GM12878 (cell line): ENCODE results near the gene FGGY. TPM values are rescaled to one million over a fixed set of nuclear protein-coding genes. Genes with fewer than 3 reads are reported as not detected.

Experiments
- ATAC-seq: fragments of 200-7000 bp; cut with Tn5 transposase; 3 replicates; pipeline ENCODE4 v1.9.1; 2020; ENCODE audit warnings: mild to moderate bottlenecking, moderate library complexity
- BruUV-seq: library from RNA; stranded (reverse); fragments of 400-500 nt; replicated peaks from 2 replicates; lab custom pipeline; 2021; lab: Mats Ljungman, UMichigan
- CTCF ChIA-PET: fragments of 300-600 bp; sonication (Branson Sonifier 250); formaldehyde crosslinking; extraction: SDS; loops from one replicate; lab custom pipeline; 2021; ENCODE audit warnings: inconsistent platforms; lab: Yijun Ruan, JAX
- POLR2A ChIA-PET: fragments of 350-600 bp; formaldehyde crosslinking; extraction: SDS; loops from one replicate; lab custom pipeline; 2021; ENCODE audit warnings: inconsistent platforms; lab: Charles Lee
- RAD21 ChIA-PET: fragments of 300-600 bp; sonication (Branson Sonifier 250); formaldehyde crosslinking; loops from one replicate; lab custom pipeline; 2023; ENCODE audit warnings: antibody characterized with exemption; ENCODE audit not compliant: unreplicated experiment; lab: Charles Lee
- SMC1A ChIA-PET: fragments of 300-600 bp; sonication (Branson Sonifier 250); formaldehyde crosslinking; loops from one replicate; lab custom pipeline; 2023; ENCODE audit not compliant: unreplicated experiment, uncharacterized antibody; lab: Charles Lee
- DNase-seq: peaks from one replicate; pipeline ENCODE4 v3.0.0-alpha.2; 2011; ENCODE audit warnings: low read depth, low spot score
- FAIRE-seq: peaks from 3 replicates; lab custom pipeline; 2011; peaks lifted over from hg19 to GRCh38; lab: Jason Lieb, UNC
- H2AFZ ChIP-seq: 2 replicates; pipeline ENCODE4 v1.6.0; 2011; ENCODE audit warnings: low read depth, low read length, control low read depth; ENCODE audit not compliant: control insufficient read depth
- H3K27ac ChIP-seq: 2 replicates; pipeline ENCODE4 v1.5.1; 2011; ENCODE audit warnings: control low read depth; ENCODE audit not compliant: control insufficient read depth, insufficient read depth
- H3K27me3 ChIP-seq, 2 experiments: replicated peaks in 1 of 2; 2 replicates each; pipeline versions ENCODE4 v1.6.0 to v1.6.1; 2011; ENCODE audit warnings: low read length in 1 of 2; ENCODE audit not compliant: control insufficient read depth in 2 of 2, insufficient read depth in 2 of 2
- H3K36me3 ChIP-seq, 2 experiments: 2 replicates each; pipeline ENCODE4 v1.5.1; 2011; ENCODE audit warnings: low read length in 1 of 2; ENCODE audit not compliant: control insufficient read depth in 2 of 2, insufficient read depth in 2 of 2
- H3K4me1 ChIP-seq: 2 replicates; pipeline ENCODE4 v1.6.1; 2011; ENCODE audit warnings: mild to moderate bottlenecking, low read length, moderate library complexity, mixed read lengths; ENCODE audit not compliant: control insufficient read depth, insufficient read depth
- H3K4me2 ChIP-seq: 2 replicates; pipeline ENCODE4 v1.6.0; 2011; ENCODE audit warnings: control low read depth; ENCODE audit not compliant: control insufficient read depth, insufficient read depth
- H3K4me3 ChIP-seq: fragments of 200-600 bp; sonication (generic); 2 replicates; pipeline ENCODE4 v1.5.1; 2016
- H3K79me2 ChIP-seq: 2 replicates; pipeline ENCODE4 v1.6.0; 2011; ENCODE audit warnings: low read length; ENCODE audit not compliant: control insufficient read depth, insufficient read depth
- H3K9ac ChIP-seq: 2 replicates; pipeline ENCODE4 v1.8.0; 2011; ENCODE audit warnings: low read length, control low read depth, mixed read lengths; ENCODE audit not compliant: control insufficient read depth, insufficient read depth
- H3K9me3 ChIP-seq: replicated peaks from 3 replicates; pipeline ENCODE4 v1.5.1; 2011; ENCODE audit warnings: mild to moderate bottlenecking, low read length; ENCODE audit not compliant: control insufficient read depth, insufficient read depth
- H4K20me1 ChIP-seq: 2 replicates; pipeline ENCODE4 v1.6.0; 2011; ENCODE audit not compliant: control insufficient read depth, insufficient read depth
- ATF2 ChIP-seq: IDR thresholded peaks from 2 replicates; pipeline ENCODE4 v1.6.1; 2012; ENCODE audit warnings: low read length, inconsistent platforms
- CEBPB ChIP-seq, 2 experiments: fragments of 150-350 bp in 1 of 2; IDR thresholded peaks; 2 replicates each; pipeline ENCODE4 v1.6.1; 2012 to 2014; ENCODE audit warnings: low read depth in 2 of 2, low read length in 2 of 2, borderline replicate concordance in 1 of 2, inconsistent platforms in 1 of 2
- CHD1 ChIP-seq: IDR thresholded peaks from 2 replicates; pipeline ENCODE4 v1.6.1; 2012; ENCODE audit warnings: low read depth, low read length, improper control_type of control experiment
- DPF2 ChIP-seq: fragments of 450-650 bp; IDR thresholded peaks from 2 replicates; pipeline ENCODE4 v1.6.1; 2017; ENCODE audit warnings: mild to moderate bottlenecking
- EGR1 ChIP-seq, 2 experiments: IDR thresholded peaks; 1 replicate in 1 of 2; 2 replicates in 1 of 2; pipeline ENCODE4 v1.6.1; 2011 to 2012; ENCODE audit warnings: low read depth in 2 of 2, low read length in 2 of 2, borderline replicate concordance in 1 of 2, mild to moderate bottlenecking in 1 of 2, moderate library complexity in 1 of 2
- EZH2 ChIP-seq: IDR thresholded peaks from 2 replicates; pipeline ENCODE4 v1.6.1; 2012; ENCODE audit warnings: low read depth, mild to moderate bottlenecking, control low read depth, inconsistent platforms, low read length, borderline replicate concordance; ENCODE audit not compliant: control insufficient read depth
- FOS ChIP-seq: IDR thresholded peaks from 3 replicates; pipeline ENCODE4 v1.6.1; 2011; ENCODE audit warnings: borderline replicate concordance; ENCODE audit not compliant: insufficient read length; ENCODE audit errors: extremely low read depth
- GABPA ChIP-seq: IDR thresholded peaks from 2 replicates; pipeline ENCODE4 v1.6.1; 2014; ENCODE audit warnings: antibody characterized with exemption, low read depth, mild to moderate bottlenecking, inconsistent platforms
- HCFC1 ChIP-seq: fragments of 150-350 bp; IDR thresholded peaks from 2 replicates; pipeline ENCODE4 v1.6.1; 2014; ENCODE audit warnings: low read length
- IRF3 ChIP-seq: fragments of 450-650 bp; IDR thresholded peaks from 2 replicates; pipeline ENCODE4 v1.6.1; 2014; ENCODE audit warnings: mild to moderate bottlenecking
- JUNB ChIP-seq: IDR thresholded peaks from 2 replicates; pipeline ENCODE4 v1.6.1; 2016; ENCODE audit warnings: antibody characterized with exemption, mild to moderate bottlenecking
- MEF2A ChIP-seq: IDR thresholded peaks from 2 replicates; pipeline ENCODE4 v1.6.1; 2011; ENCODE audit warnings: low read depth, mild to moderate bottlenecking, low read length, moderate library complexity; ENCODE audit not compliant: insufficient read depth
- MTA3 ChIP-seq: IDR thresholded peaks from 2 replicates; pipeline ENCODE4 v1.6.1; 2012; ENCODE audit warnings: low read length, inconsistent platforms, borderline replicate concordance
- NRF1 ChIP-seq: conservative IDR thresholded peaks from 2 replicates; pipeline ENCODE4 v1.6.1; 2011; ENCODE audit warnings: mild to moderate bottlenecking, low read depth, low read length, improper control_type of control experiment
- POLR2A ChIP-seq: IDR thresholded peaks from 2 replicates; pipeline ENCODE4 v1.6.1; 2011; ENCODE audit warnings: low read depth, mild to moderate bottlenecking, low read length
- PRDM15 ChIP-seq: fragments of 450-650 bp; formaldehyde crosslinking; IDR thresholded peaks from 2 replicates; pipeline ENCODE4 v1.4.0; 2020; ENCODE audit warnings: mild to moderate bottlenecking, moderate library complexity
- SRF ChIP-seq, 2 experiments: IDR thresholded peaks; 2 replicates each; pipeline ENCODE4 v1.6.1; 2011; ENCODE audit warnings: low read depth in 2 of 2, low read length in 2 of 2, mild to moderate bottlenecking in 1 of 2, moderate library complexity in 1 of 2
- ZBTB33 ChIP-seq: fragments of 450-650 bp; IDR thresholded peaks from 2 replicates; pipeline ENCODE4 v1.6.1; 2017; ENCODE audit warnings: mild to moderate bottlenecking
- ZSCAN29 ChIP-seq: fragments of 450-650 bp; IDR thresholded peaks from 2 replicates; pipeline ENCODE4 v1.6.1; 2017; ENCODE audit warnings: mild to moderate bottlenecking, moderate library complexity
- WGBS: methylation state at CpG from one replicate; pipeline ENCODE4 v1.1.6; 2016; ENCODE audit warnings: low lambda C conversion rate; ENCODE audit not compliant: insufficient replicate concordance, insufficient coverage; ENCODE audit errors: missing lambda C conversion rate; 5-methylcytosine and 5-hydroxymethylcytosine counted together
- in situ Hi-C: fragments of 300-500 bp; cut with MboI; formaldehyde crosslinking; loops from 9 replicates; pipeline ENCODE4 v1.14.3; 2018; ENCODE audit warnings: mixed read lengths
- intact Hi-C: fragments of 100-400 bp; cut with micrococcal nuclease; formaldehyde crosslinking; loops from one replicate; pipeline ENCODE4 v1.14.2; 2022; ENCODE audit not compliant: unreplicated experiment
- polyA plus RNA-seq, 11 experiments: library from polyadenylated mRNA; depleted of rRNA in 4 of 11; unstranded in 6 of 11; stranded (reverse) in 5 of 11; fragments of >200 nt; fragmentation: Nextera tagmentation in 4 of 11; fragmentation: Illumina TruSeq in 1 of 11; extraction: Ambion mirVana in 4 of 11; extraction: Trizol in 1 of 11; gene quantifications; 1 replicate in 1 of 11; 2 replicates in 10 of 11; pipeline versions ENCODE4 v1.2.1 to v1.2.3, GENCODE V29; 2011 to 2016; ENCODE audit warnings: inconsistent platforms in 2 of 11, missing spikeins in 2 of 11, low read depth in 1 of 11
- total RNA-seq, 4 experiments: library from RNA; depleted of rRNA in 3 of 4; stranded (reverse); fragments of >200 nt in 3 of 4; fragmentation: Illumina TruSeq in 1 of 4; extraction: Trizol in 1 of 4; gene quantifications; 2 replicates each; pipeline versions ENCODE4 v1.2.1 to v1.2.3, GENCODE V29; 2013 to 2021

FGGY gene
- total and polyA plus RNA-seq, 10 of the 15 experiments (the other 5 are each of a cell fraction or from before 2014, with no cell fraction given): 6.2 to 11.9 (median 7.5) TPM

GRCh38 chr1:59248758-59249157 is 48.1 kb upstream of the FGGY start:
- Histone ChIP-seq H3K36me3 (no peaks in the 10 kb centered on the region), H3K27me3 (no peaks in the 10 kb centered on the region), H3K27ac (no peak overlapping the region), H3K4me3 (no peak overlapping the region), H3K4me2 (no peak overlapping the region), H4K20me1 (no peaks in the 10 kb centered on the region), H3K9me3 (no peaks in the 10 kb centered on the region), H2AFZ (no peak overlapping the region), H3K9ac (no peak overlapping the region), H3K4me1 (no peaks in the 10 kb centered on the region), H3K79me2 (no peaks in the 10 kb centered on the region)
- BruUV-seq: no TSS peak
- intact Hi-C loops: no loop called here
- TF ChIP-seq NRF1 (no peak), HCFC1 (no peak), ZSCAN29 (no peak), ATF2 (no peak), JUNB (no peak), FOS (no peak), CEBPB (IDR thresholded peaks at IDR 0.05; ENCODE audit: borderline replicate concordance in 1 of 2, low read depth in 2 of 2, low read length in 2 of 2) (no peak), SRF (IDR thresholded peaks at IDR 0.05; ENCODE audit: low read depth in 2 of 2, low read length in 2 of 2) (no peak), EGR1 (IDR thresholded peaks at IDR 0.05; ENCODE audit: borderline replicate concordance in 1 of 2, low read depth in 2 of 2, low read length in 2 of 2) (no peak), MEF2A (no peak), MTA3 (no peak), ZBTB33 (no peak), POLR2A (no peak), CHD1 (no peak), DPF2 (no peak), PRDM15 (CRISPR knock-in tag) (no peak), GABPA (no peak), IRF3 (no peak), EZH2 (no peak)
- in situ Hi-C loops: no loop called here
- no peak for FAIRE-seq
- ChIA-PET POLR2A (no interaction called here), RAD21 (no interaction called here), SMC1A (no interaction called here), CTCF (no interaction called here)
- 0% methylated on average over 1 of the region's 1 CpG for WGBS
- no peak for DNase-seq
- ATAC-seq: no peak
